WTC11 (cell line): Measurements from ENCODE around the gene BICRA. TPM values are rescaled to one million over a fixed set of nuclear protein-coding genes. Genes with fewer than 3 reads are reported as not detected.

Source experiments
- ATAC-seq: fragments of 200-7000 bp; cut with Tn5 transposase; 2 replicates; pipeline ENCODE4 v1.10.0; 2021; ENCODE audit warnings: mild to moderate bottlenecking, moderate library complexity
- Bru-seq: library from RNA; stranded (reverse); fragments of 400-500 nt; gene quantifications from one replicate; lab custom pipeline; 2021; lab: Mats Ljungman, UMichigan
- CTCF ChIA-PET: fragments of 300-600 bp; sonication (Branson Sonifier 250); formaldehyde crosslinking; loops from one replicate; lab custom pipeline; 2021; ENCODE audit warnings: antibody characterized with exemption; lab: Charles Lee
- POLR2A ChIA-PET: fragments of 350-600 bp; sonication (Branson Sonifier 250); formaldehyde crosslinking; loops from one replicate; lab custom pipeline; 2021; ENCODE audit warnings: antibody characterized with exemption; lab: Charles Lee
- DNase-seq: peaks from one replicate; pipeline ENCODE4 v3.0.0; 2021; ENCODE audit warnings: low spot score
- H3K27ac Mint-ChIP-seq: 2 replicates; pipeline ENCODE4 v1.8.0; 2021; ENCODE audit warnings: mixed read lengths
- H3K27me3 Mint-ChIP-seq: 2 replicates; pipeline ENCODE4 v1.8.0; 2021; ENCODE audit warnings: low read depth, mild to moderate bottlenecking, moderate library complexity, mixed read lengths
- H3K36me3 Mint-ChIP-seq: 2 replicates; pipeline ENCODE4 v1.8.0; 2021; ENCODE audit warnings: mixed read lengths
- H3K4me1 Mint-ChIP-seq: 2 replicates; pipeline ENCODE4 v1.8.0; 2022; ENCODE audit warnings: mixed read lengths
- H3K4me3 Mint-ChIP-seq: 2 replicates; pipeline ENCODE4 v1.8.0; 2021; ENCODE audit warnings: mild to moderate bottlenecking, moderate library complexity, mixed read lengths
- H3K9me3 Mint-ChIP-seq: 2 replicates; pipeline ENCODE4 v1.8.0; 2021; ENCODE audit warnings: mixed read lengths
- ARID4B ChIP-seq: sonication (generic); formaldehyde crosslinking; IDR thresholded peaks from 2 replicates; pipeline ENCODE4 v1.8.0; 2023; ENCODE audit warnings: missing genetic modification reagents, mild to moderate bottlenecking, borderline replicate concordance
- E2F4 ChIP-seq: sonication (generic); formaldehyde crosslinking; IDR thresholded peaks from 2 replicates; pipeline ENCODE4 v1.8.1; 2022; ENCODE audit warnings: low read depth, mild to moderate bottlenecking, moderate library complexity, missing genetic modification reagents, borderline replicate concordance
- ELF4 ChIP-seq: sonication (generic); formaldehyde crosslinking; IDR thresholded peaks from 2 replicates; pipeline ENCODE4 v1.8.1; 2022; ENCODE audit warnings: low read depth, mild to moderate bottlenecking, moderate library complexity, missing genetic modification reagents
- GRHL2 ChIP-seq: fragments of 250-450 bp; sonication (Bioruptor Pico); IDR thresholded peaks from 2 replicates; pipeline ENCODE4 v1.8.0; 2022; ENCODE audit warnings: mild to moderate bottlenecking, moderate library complexity; ENCODE audit not compliant: insufficient replicate concordance, severe bottlenecking
- GTF2I ChIP-seq: fragments of 250-450 bp; sonication (Bioruptor Pico); conservative IDR thresholded peaks from 2 replicates; pipeline ENCODE4 v1.4.0; 2021; ENCODE audit warnings: mild to moderate bottlenecking
- HMGXB4 ChIP-seq: sonication (generic); formaldehyde crosslinking; IDR thresholded peaks from 2 replicates; pipeline ENCODE4 v1.8.1; 2023; ENCODE audit warnings: mild to moderate bottlenecking, moderate library complexity, missing genetic modification reagents
- IRF2 ChIP-seq: sonication (generic); formaldehyde crosslinking; IDR thresholded peaks from 2 replicates; pipeline ENCODE4 v1.8.0; 2022; ENCODE audit warnings: low read depth, missing genetic modification reagents, borderline replicate concordance
- JUN ChIP-seq: sonication (generic); formaldehyde crosslinking; IDR thresholded peaks from 2 replicates; pipeline ENCODE4 v1.8.0; 2023; ENCODE audit warnings: mild to moderate bottlenecking, missing genetic modification reagents
- KAT7 ChIP-seq: sonication (generic); formaldehyde crosslinking; IDR thresholded peaks from 2 replicates; pipeline ENCODE4 v1.8.1; 2023; ENCODE audit warnings: missing genetic modification reagents, mild to moderate bottlenecking, borderline replicate concordance
- NFATC4 ChIP-seq: fragments of 250-450 bp; sonication (Bioruptor Pico); IDR thresholded peaks from 2 replicates; pipeline ENCODE4 v1.9.0; 2021; ENCODE audit warnings: mild to moderate bottlenecking
- NFYB ChIP-seq: sonication (generic); formaldehyde crosslinking; conservative IDR thresholded peaks from 2 replicates; pipeline ENCODE4 v1.8.0; 2022; ENCODE audit warnings: low read depth, missing genetic modification reagents
- PRRX2 ChIP-seq: fragments of 250-450 bp; sonication (Bioruptor Pico); IDR thresholded peaks from 2 replicates; pipeline ENCODE4 v1.8.0; 2021; ENCODE audit warnings: mild to moderate bottlenecking
- SMAD3 ChIP-seq: sonication (generic); formaldehyde crosslinking; IDR thresholded peaks from 2 replicates; pipeline ENCODE4 v1.8.0; 2022; ENCODE audit warnings: missing genetic modification reagents, mild to moderate bottlenecking, borderline replicate concordance
- SMAD4 ChIP-seq: sonication (generic); formaldehyde crosslinking; IDR thresholded peaks from 2 replicates; pipeline ENCODE4 v1.8.0; 2022; ENCODE audit warnings: mild to moderate bottlenecking, missing genetic modification reagents
- SOX15 ChIP-seq: fragments of 250-450 bp; sonication (Bioruptor Pico); IDR thresholded peaks from 2 replicates; pipeline ENCODE4 v1.9.0; 2021; ENCODE audit warnings: mild to moderate bottlenecking
- SP1 ChIP-seq: sonication (generic); formaldehyde crosslinking; conservative IDR thresholded peaks from 2 replicates; pipeline ENCODE4 v1.8.1; 2022; ENCODE audit warnings: missing genetic modification reagents
- ZBTB21 ChIP-seq: sonication (generic); formaldehyde crosslinking; IDR thresholded peaks from 2 replicates; pipeline ENCODE4 v1.8.1; 2023; ENCODE audit warnings: mild to moderate bottlenecking, missing genetic modification reagents, borderline replicate concordance
- ZMAT4 ChIP-seq: fragments of 250-450 bp; sonication (Bioruptor Pico); IDR thresholded peaks from 2 replicates; pipeline ENCODE4 v1.9.0; 2021; ENCODE audit warnings: mild to moderate bottlenecking
- ZNF121 ChIP-seq: sonication (generic); formaldehyde crosslinking; IDR thresholded peaks from 2 replicates; pipeline ENCODE4 v1.8.0; 2023; ENCODE audit warnings: missing genetic modification reagents
- ZNF138 ChIP-seq: sonication (generic); formaldehyde crosslinking; conservative IDR thresholded peaks from 2 replicates; pipeline ENCODE4 v1.8.1; 2022; ENCODE audit warnings: mild to moderate bottlenecking, moderate library complexity, missing genetic modification reagents
- ZNF263 ChIP-seq: sonication (generic); formaldehyde crosslinking; IDR thresholded peaks from 2 replicates; pipeline ENCODE4 v1.8.1; 2022; ENCODE audit warnings: low read depth, mild to moderate bottlenecking, moderate library complexity, missing genetic modification reagents
- ZNF512 ChIP-seq: sonication (generic); formaldehyde crosslinking; IDR thresholded peaks from 2 replicates; pipeline ENCODE4 v1.8.1; 2022; ENCODE audit warnings: missing genetic modification reagents, borderline replicate concordance
- long read RNA-seq, 3 experiments: library from RNA in 1 of 3; library from capped mRNA in 1 of 3; library from polyadenylated mRNA in 1 of 3; unstranded in 2 of 3; stranded (forward) in 1 of 3; transcript quantifications; one replicate each; pipeline ENCODE4 v2.0.0, GENCODE V29; 2021
- total RNA-seq: library from RNA; stranded (reverse); gene quantifications from 3 replicates; pipeline ENCODE4 v1.2.3, GENCODE V29; 2021

Gene BICRA
- total RNA-seq (23.0 to 30.3 TPM (median 26.0 TPM) in 3 replicates), Bru-seq, nascent RNA (percentile 55 among the genes with signal in this experiment)
- long read RNA-seq, experiment 1, transcript BICRA-203 (1 exons, 3,312 nt): major isoform, 8 of 18 reads
- long read RNA-seq, experiment 1, partial matches to known transcripts: 7 of 18 reads
- long read RNA-seq, experiment 1, other reads (novel, unspliced or antisense): 3 of 18 reads
- long read RNA-seq, experiment 2, transcript BICRA-203 (1 exons, 3,312 nt): major isoform, 8 of 24 reads
- long read RNA-seq, experiment 2, partial matches to known transcripts: 14 of 24 reads
- long read RNA-seq, experiment 2, other reads (novel, unspliced or antisense): 2 of 24 reads
- long read RNA-seq, experiment 3: 0 reads

- H3K27me3 Mint-ChIP-seq: no peaks in the 10 kb centered on the region; the same call in 1 of the 2 replicates
- CTCF ChIA-PET: interaction anchor here (0.7 to 1.4 kb wide), 7 partner anchors 10 to 173 kb away, joined by 3 to 9 read pairs (median 3); partner anchors contain the start of gene NAPA
- peaks cover 4% of the 10 kb centered on the region; the same call in 1 of the 2 replicates for H3K9me3 Mint-ChIP-seq
- TF ChIP-seq JUN (CRISPR knock-in tag) (no peak), ELF4 (CRISPR knock-in tag) (no peak), IRF2 (no peak), SMAD3 (CRISPR knock-in tag) (no peak), ZNF121 (CRISPR knock-in tag) (no peak), GTF2I (CRISPR knock-in tag) (no peak)
- TF ChIP-seq, all 79 proteins: peak for 0
- H3K27ac Mint-ChIP-seq: peak within 1 kb of the TSS; percentile 93
- DNase-seq (peak; percentile 81), ATAC-seq (peak; percentile 23)
- H3K4me3 Mint-ChIP-seq: peak within 1 kb of the TSS; percentile 86
- H3K36me3 Mint-ChIP-seq: peaks cover 5% of the 10 kb centered on the region
- POLR2A ChIA-PET: interaction anchor here (1.1 to 4.3 kb wide), 2 partner anchors 9 to 10 kb away, joined by 8 to 31 read pairs; no protein-coding TSS in a partner anchor
- H3K4me1 Mint-ChIP-seq: peaks cover 34% of the 10 kb centered on the region
Measured at GRCh38 chr19:47608969-47609905, at the start of gene BICRA. TSS of gene BICRA (plus strand) at chr19:47609134. CDS start at chr19:47673575, 64,441 bp downstream.

GRCh38 chr19:47560999-47561398, 47.9 kb upstream of the BICRA start:
- CTCF ChIA-PET: interaction anchor here (0.6 to 1.7 kb wide), 6 partner anchors 47 to 205 kb away, joined by 3 to 7 read pairs (median 3); partner anchors contain the start of genes BICRA and EHD2
- Mint-ChIP-seq H3K27ac (no peak overlapping the region), H3K9me3 (no peaks in the 10 kb centered on the region), H3K4me3 (no peak overlapping the region), H3K27me3 (no peaks in the 10 kb centered on the region), H3K36me3 (no peaks in the 10 kb centered on the region)
- ATAC-seq (no peak; the same call in 1 of the 2 replicates), DNase-seq (no peak)
- POLR2A ChIA-PET: interaction anchor here (1.0 kb wide), 1 partner anchor 10 kb away, joined by 3 read pairs; no protein-coding TSS in a partner anchor
- TF ChIP-seq SP1 (CRISPR knock-in tag): no peak
- no peak for TF ChIP-seq NFATC4 (CRISPR knock-in tag)
- TF ChIP-seq E2F4: no peak
- no peak for TF ChIP-seq SOX15 (CRISPR knock-in tag)
- TF ChIP-seq PRRX2: no peak
- no peak for TF ChIP-seq ZNF512 (CRISPR knock-in tag)
- no peak for TF ChIP-seq HMGXB4 (CRISPR knock-in tag)
- no peak for TF ChIP-seq ZNF138 (CRISPR knock-in tag)
- TF ChIP-seq GRHL2 (CRISPR knock-in tag): no peak
- no peak for TF ChIP-seq NFYB
- TF ChIP-seq ARID4B (CRISPR knock-in tag): no peak
- no peak for TF ChIP-seq ELF4 (CRISPR knock-in tag)
- no peak for TF ChIP-seq ZBTB21 (CRISPR knock-in tag)
- no peak for TF ChIP-seq ZMAT4 (CRISPR knock-in tag)
- TF ChIP-seq KAT7 (CRISPR knock-in tag): no peak
- TF ChIP-seq ZNF263 (CRISPR knock-in tag): no peak
- no peak for TF ChIP-seq SMAD4
- TF ChIP-seq, all 79 proteins: peak for 0
- H3K4me1 Mint-ChIP-seq: peaks cover 13% of the 10 kb centered on the region
